AG04450 (cell line): ENCODE data around the gene LRRK1. TPM values are rescaled to one million over a fixed set of nuclear protein-coding genes. Genes with fewer than 3 reads are reported as not detected.

ENCODE experiments used
- CTCF ChIA-PET: fragments of 300-600, 350-600 bp; formaldehyde crosslinking; extraction: SDS; loops from one replicate; lab custom pipeline; 2022; ENCODE audit warnings: antibody characterized with exemption, inconsistent platforms; lab: Charles Lee
- POLR2A ChIA-PET: fragments of 350-600 bp; formaldehyde crosslinking; extraction: SDS; loops from one replicate; lab custom pipeline; 2021; ENCODE audit warnings: antibody characterized with exemption, inconsistent platforms; lab: Yijun Ruan, JAX
- DNase-seq: peaks from one replicate; pipeline ENCODE4 v3.0.0-alpha.2; 2011; ENCODE audit warnings: low read depth, low spot score
- H3K27ac ChIP-seq: one replicate; pipeline ENCODE4 v1.5.1; 2012; ENCODE audit warnings: low read depth, low read length, control low read depth
- H3K27me3 ChIP-seq: one replicate; pipeline ENCODE4 v1.6.0; 2012; ENCODE audit warnings: low read length; ENCODE audit not compliant: control insufficient read depth, insufficient read depth
- H3K4me3 ChIP-seq: 2 replicates; pipeline ENCODE4 v1.5.1; 2011; ENCODE audit warnings: mild to moderate bottlenecking, low read depth, low read length, control low read depth
- H3K9me3 ChIP-seq: 2 replicates; pipeline ENCODE4 v1.5.1; 2012; ENCODE audit warnings: low read length; ENCODE audit not compliant: control insufficient read depth, insufficient read depth
- polyA plus RNA-seq: library from polyadenylated mRNA; depleted of rRNA; stranded (reverse); fragments of >200 nt; gene quantifications from 2 replicates; pipeline ENCODE4 v1.2.3, GENCODE V29; 2011
- TF ChIP-seq, protein P1 (sequence below): IDR thresholded peaks from 2 replicates; pipeline ENCODE4 v1.5.1; 2011; ENCODE audit warnings: low read depth, low read length, control low read depth, inconsistent platforms

Gene LRRK1
- polyA plus RNA-seq, 1 experiment: 5.6 TPM

DNA sequence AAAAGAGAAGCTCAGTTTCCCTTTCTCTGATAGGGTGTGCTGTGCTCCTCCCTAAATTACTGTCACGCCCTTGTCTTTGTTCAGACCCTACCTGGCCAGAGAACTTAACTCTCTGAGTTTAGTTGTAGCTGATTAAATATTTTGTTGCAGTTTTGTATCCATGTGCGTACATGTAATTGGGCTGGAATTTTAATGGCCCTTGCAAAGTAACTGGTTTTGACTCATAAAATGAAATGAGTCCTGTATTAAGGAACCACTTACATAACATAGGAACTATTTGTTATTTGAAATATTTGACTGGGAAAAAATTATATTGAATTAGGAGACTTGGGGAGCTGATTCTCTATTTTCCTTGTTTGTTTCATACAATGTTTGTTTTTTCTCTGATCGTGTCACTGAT, 80.2 kb downstream of the LRRK1 start:
- no peak for DNase-seq
- Histone ChIP-seq H3K27me3 (no peaks in the 10 kb centered on the region), H3K27ac (no peak overlapping the region), H3K4me3 (no peak overlapping the region), H3K9me3 (peaks cover 2% of the 10 kb centered on the region)
- POLR2A ChIA-PET: no interaction called here
- TF ChIP-seq, protein P1, sequence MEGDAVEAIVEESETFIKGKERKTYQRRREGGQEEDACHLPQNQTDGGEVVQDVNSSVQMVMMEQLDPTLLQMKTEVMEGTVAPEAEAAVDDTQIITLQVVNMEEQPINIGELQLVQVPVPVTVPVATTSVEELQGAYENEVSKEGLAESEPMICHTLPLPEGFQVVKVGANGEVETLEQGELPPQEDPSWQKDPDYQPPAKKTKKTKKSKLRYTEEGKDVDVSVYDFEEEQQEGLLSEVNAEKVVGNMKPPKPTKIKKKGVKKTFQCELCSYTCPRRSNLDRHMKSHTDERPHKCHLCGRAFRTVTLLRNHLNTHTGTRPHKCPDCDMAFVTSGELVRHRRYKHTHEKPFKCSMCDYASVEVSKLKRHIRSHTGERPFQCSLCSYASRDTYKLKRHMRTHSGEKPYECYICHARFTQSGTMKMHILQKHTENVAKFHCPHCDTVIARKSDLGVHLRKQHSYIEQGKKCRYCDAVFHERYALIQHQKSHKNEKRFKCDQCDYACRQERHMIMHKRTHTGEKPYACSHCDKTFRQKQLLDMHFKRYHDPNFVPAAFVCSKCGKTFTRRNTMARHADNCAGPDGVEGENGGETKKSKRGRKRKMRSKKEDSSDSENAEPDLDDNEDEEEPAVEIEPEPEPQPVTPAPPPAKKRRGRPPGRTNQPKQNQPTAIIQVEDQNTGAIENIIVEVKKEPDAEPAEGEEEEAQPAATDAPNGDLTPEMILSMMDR: no peak
- CTCF ChIA-PET: interaction anchor here (0.8 to 4.4 kb wide), 4 partner anchors 9 to 372 kb away, joined by 3 to 62 read pairs (median 12); no protein-coding TSS in a partner anchor

DNA sequence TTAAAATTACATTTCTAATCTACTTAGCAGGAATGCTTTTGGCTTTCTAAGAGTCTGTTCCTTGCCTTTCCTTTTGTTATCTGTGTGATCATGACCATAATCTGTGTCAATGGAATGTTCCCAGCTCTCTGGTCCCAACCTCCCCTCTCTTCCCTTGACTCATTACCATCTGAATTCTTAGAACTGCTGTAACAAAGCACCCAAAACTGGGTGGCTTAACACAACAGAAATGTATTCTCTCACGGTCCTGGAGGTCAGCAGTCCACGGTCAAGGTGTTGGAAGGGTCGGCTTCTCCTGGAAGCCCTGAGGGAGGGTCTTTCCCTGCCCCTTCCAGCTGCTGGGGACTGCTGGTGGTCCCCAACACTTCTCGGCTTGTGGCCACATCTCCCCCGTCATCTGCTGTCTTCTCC, 81.1 kb downstream of the LRRK1 start:
- H3K27me3 ChIP-seq: no peaks in the 10 kb centered on the region
- POLR2A ChIA-PET: no interaction called here
- CTCF ChIA-PET: interaction anchor here (3.0 to 4.4 kb wide), 2 partner anchors 8 to 83 kb away, joined by 16 to 62 read pairs; no protein-coding TSS in a partner anchor
- no peak overlapping the region for H3K4me3 ChIP-seq
- H3K9me3 ChIP-seq: peaks cover 11% of the 10 kb centered on the region
- TF ChIP-seq, protein P1: no peak
- DNase-seq: no peak
- no peak overlapping the region for H3K27ac ChIP-seq

DNA sequence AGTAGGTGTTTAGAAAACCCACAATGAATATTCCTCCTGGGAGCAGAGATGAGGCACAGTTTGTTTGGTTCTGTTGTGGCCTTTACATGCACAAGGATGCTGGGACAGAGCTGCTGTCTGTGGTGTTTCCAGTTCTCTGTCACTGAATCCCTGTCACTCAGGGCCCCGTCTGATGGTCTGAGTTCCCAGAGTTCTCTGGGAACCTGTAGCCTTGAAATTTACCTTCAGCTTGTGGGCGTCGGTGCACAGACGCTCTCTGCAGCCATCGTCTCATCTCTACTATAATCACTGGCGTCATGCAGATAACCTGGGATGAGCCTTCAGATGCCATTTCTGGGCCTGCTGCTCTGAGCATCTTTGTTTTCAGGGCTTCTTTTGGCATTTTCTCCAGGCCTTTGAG, 81.9 kb downstream of the LRRK1 start:
- TF ChIP-seq, protein P1: no peak
- CTCF ChIA-PET: interaction anchor here (1.7 to 2.9 kb wide), 2 partner anchors 83 to 374 kb away, joined by 5 to 15 read pairs; partner anchors contain the start of gene LRRK1
- no peak overlapping the region for H3K4me3 ChIP-seq

DNA sequence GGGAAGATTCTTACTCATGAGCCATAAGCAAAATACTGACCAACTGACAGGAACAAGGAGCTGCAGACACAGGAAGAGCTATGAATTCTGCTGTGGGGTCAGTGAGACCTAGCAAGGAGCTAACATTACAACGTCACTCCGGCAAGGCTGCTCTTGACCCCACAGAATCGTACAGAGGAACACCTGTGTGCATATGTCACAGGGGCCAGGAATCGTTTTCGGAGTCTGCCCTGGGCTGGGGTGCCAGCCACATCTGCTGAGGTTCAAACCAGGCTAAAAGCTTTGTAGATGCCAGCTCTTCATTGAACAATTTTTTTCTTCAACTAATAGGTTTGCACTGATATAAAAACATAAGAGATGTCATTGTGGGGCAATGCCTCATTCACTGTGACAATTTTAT, 82.6 kb downstream of the LRRK1 start:
- POLR2A ChIA-PET: no interaction called here
- CTCF ChIA-PET: interaction anchor here (1.7 to 2.9 kb wide), 2 partner anchors 84 to 375 kb away, joined by 5 to 15 read pairs; partner anchors contain the start of gene LRRK1
- no peak overlapping the region for H3K27ac ChIP-seq
- no peaks in the 10 kb centered on the region for H3K27me3 ChIP-seq
- H3K4me3 ChIP-seq: no peak overlapping the region
- TF ChIP-seq, protein P1: no peak
- peaks cover 15% of the 10 kb centered on the region for H3K9me3 ChIP-seq
- no peak for DNase-seq

More for the DNA sequence above, 81.9 kb downstream of the LRRK1 start:
- H3K27ac ChIP-seq: no peak overlapping the region
- H3K9me3 ChIP-seq: peaks cover 15% of the 10 kb centered on the region
- POLR2A ChIA-PET: no interaction called here
- DNase-seq: no peak
- H3K27me3 ChIP-seq: no peaks in the 10 kb centered on the region

DNA sequence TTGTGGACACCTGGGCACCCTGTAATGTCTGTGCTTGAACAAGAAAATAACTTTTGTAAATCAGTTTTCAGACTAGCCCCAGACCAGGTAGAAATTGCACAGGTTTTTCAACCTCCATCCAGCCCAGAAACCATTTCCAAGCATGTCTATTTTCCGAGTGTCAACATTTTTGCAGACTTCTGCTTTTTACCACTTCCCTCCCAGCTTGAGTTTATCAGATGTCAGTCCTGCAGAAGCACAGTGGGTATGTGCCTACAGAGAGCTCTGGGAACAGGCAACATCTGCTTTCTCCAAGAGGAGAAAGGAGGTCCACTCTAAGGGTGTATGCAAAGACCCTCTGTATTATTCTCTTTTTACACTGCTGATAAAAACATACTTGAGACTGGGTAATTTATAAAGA, 83.9 kb downstream of the LRRK1 start:
- Histone ChIP-seq H3K27me3 (no peaks in the 10 kb centered on the region), H3K27ac (no peak overlapping the region), H3K4me3 (no peak overlapping the region), H3K9me3 (peaks cover 15% of the 10 kb centered on the region)
- no peak for DNase-seq
- TF ChIP-seq, protein P1: no peak
- ChIA-PET POLR2A (no interaction called here), CTCF (interaction anchor here (1.0 to 2.9 kb wide), 3 partner anchors 13 to 376 kb away, joined by 4 to 15 read pairs (median 5); partner anchors contain the start of gene LRRK1)
